ENCODE data around the gene AGAP1.

DNA sequence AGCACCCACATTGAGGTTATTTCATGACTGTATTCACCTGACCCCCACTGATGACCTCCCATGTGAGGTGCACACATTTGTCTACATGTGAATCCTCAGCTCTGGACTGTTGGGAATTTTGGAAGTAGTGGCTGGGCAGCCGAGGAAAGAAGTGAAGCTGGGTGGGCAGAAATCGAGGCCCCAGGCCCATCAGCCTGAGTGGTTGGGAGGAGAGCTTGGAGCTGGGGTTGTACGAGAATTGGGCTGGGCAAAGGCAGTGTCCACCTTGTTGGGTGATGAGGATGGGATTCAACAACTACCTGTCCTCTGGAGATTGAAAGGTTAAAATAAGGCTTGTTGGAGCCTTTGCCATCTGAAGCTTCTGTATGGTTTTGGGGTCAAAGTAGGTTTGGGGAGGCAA, 35.8 kb downstream of the AGAP1 start:
- TF ChIP-seq, protein P1, sequence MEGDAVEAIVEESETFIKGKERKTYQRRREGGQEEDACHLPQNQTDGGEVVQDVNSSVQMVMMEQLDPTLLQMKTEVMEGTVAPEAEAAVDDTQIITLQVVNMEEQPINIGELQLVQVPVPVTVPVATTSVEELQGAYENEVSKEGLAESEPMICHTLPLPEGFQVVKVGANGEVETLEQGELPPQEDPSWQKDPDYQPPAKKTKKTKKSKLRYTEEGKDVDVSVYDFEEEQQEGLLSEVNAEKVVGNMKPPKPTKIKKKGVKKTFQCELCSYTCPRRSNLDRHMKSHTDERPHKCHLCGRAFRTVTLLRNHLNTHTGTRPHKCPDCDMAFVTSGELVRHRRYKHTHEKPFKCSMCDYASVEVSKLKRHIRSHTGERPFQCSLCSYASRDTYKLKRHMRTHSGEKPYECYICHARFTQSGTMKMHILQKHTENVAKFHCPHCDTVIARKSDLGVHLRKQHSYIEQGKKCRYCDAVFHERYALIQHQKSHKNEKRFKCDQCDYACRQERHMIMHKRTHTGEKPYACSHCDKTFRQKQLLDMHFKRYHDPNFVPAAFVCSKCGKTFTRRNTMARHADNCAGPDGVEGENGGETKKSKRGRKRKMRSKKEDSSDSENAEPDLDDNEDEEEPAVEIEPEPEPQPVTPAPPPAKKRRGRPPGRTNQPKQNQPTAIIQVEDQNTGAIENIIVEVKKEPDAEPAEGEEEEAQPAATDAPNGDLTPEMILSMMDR (IDR thresholded peaks at IDR 0.05 in 8 of 11, conservative IDR thresholded peaks at IDR 0.05 in 3 of 11) = no peak
- TF ChIP-seq POLR2AphosphoS5 (IDR thresholded peaks at IDR 0.05) = no peak

Data from spleen (tissue), 7 donors.